ENCODE results near the gene RNASE13. TPM values are rescaled to one million over a fixed set of nuclear protein-coding genes. Genes with fewer than 3 reads are reported as not detected.

RNASE13 gene
- total RNA-seq, 2 donors from 2014 or later: not detected

GRCh38 chr14:21060614-21061346, 26.2 kb upstream of the RNASE13 start:
- no peak for DNase-seq
- ATAC-seq: peak; percentile 29
- WGBS, 2 donors: 31 to 32% methylated on average over 13 of the region's 13 CpGs
- no peaks in the 10 kb centered on the region for H3K27me3 ChIP-seq
- peaks cover 36% of the 10 kb centered on the region for H3K4me1 ChIP-seq
- H3K27ac ChIP-seq: peak overlapping the region in 3 of 4 donors; percentile 0 to 39 (median 14)
- H3K4me3 ChIP-seq: no peak overlapping the region
- no peaks in the 10 kb centered on the region for H3K9me3 ChIP-seq
- TF ChIP-seq, protein P1, sequence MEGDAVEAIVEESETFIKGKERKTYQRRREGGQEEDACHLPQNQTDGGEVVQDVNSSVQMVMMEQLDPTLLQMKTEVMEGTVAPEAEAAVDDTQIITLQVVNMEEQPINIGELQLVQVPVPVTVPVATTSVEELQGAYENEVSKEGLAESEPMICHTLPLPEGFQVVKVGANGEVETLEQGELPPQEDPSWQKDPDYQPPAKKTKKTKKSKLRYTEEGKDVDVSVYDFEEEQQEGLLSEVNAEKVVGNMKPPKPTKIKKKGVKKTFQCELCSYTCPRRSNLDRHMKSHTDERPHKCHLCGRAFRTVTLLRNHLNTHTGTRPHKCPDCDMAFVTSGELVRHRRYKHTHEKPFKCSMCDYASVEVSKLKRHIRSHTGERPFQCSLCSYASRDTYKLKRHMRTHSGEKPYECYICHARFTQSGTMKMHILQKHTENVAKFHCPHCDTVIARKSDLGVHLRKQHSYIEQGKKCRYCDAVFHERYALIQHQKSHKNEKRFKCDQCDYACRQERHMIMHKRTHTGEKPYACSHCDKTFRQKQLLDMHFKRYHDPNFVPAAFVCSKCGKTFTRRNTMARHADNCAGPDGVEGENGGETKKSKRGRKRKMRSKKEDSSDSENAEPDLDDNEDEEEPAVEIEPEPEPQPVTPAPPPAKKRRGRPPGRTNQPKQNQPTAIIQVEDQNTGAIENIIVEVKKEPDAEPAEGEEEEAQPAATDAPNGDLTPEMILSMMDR (IDR thresholded peaks at IDR 0.05): no peak
- no peak for TF ChIP-seq POLR2A (IDR thresholded peaks at IDR 0.05)
- intact Hi-C loops (cut with DNase I): no loop called here
- no peaks in the 10 kb centered on the region for H3K36me3 ChIP-seq (replicated peaks in 1 of 2; ENCODE audit: insufficient read depth in 1 of 2, low read depth in 2 of 2)

DNA sequence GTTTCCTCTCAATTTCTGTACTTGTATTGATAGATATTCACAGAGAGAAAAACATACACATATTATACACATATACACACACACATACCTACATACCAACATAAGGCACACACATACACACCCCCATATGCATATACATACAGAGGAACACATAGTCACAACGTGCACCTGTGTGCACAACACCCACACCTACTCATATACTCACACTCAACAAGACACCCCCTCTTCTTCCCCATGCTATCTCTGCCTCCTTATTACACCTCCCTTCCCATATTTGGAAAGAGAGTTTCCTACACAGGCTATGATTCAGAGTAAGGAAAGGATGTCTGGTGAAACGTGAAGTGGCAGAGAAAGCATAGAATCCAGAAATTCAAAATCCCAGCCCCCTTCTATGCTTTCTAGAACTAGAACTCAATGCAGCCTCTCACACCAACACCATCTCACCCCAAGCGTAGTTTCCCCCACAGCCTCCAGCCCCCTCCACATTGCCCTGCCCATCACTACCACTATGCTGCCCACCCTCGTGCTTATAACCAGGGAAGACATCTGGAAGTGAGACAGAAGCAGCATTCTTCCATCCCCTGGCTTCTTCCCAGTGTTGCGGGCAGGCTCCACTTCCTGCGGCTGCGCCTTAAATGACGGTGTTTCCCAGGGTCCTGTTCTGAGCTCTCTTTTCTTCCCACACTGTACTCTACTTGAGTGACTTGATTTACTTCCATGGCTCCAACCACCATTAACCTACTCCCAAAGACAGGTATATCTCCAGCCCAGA, 25.4 kb upstream of the RNASE13 start:
- no peaks in the 10 kb centered on the region for H3K27me3 ChIP-seq
- intact Hi-C loops (cut with DNase I): no loop called here
- TF ChIP-seq POLR2A (IDR thresholded peaks at IDR 0.05): no peak
- TF ChIP-seq, protein P1 (IDR thresholded peaks at IDR 0.05): no peak
- H3K9me3 ChIP-seq: no peaks in the 10 kb centered on the region
- H3K27ac ChIP-seq: no peak overlapping the region
- peaks cover 43% of the 10 kb centered on the region for H3K4me1 ChIP-seq
- H3K4me3 ChIP-seq: no peak overlapping the region
- ATAC-seq (no peak), DNase-seq (no peak)
- WGBS, 2 donors: 80 to 83% methylated on average over 8 of the region's 8 CpGs
- no peaks in the 10 kb centered on the region for H3K36me3 ChIP-seq (replicated peaks in 1 of 2; ENCODE audit: insufficient read depth in 1 of 2, low read depth in 2 of 2)

GRCh38 chr14:21058903-21059302, 24.3 kb upstream of the RNASE13 start:
- ATAC-seq (no peak), DNase-seq (no peak)
- no peaks in the 10 kb centered on the region for H3K36me3 ChIP-seq (replicated peaks in 1 of 2; ENCODE audit: insufficient read depth in 1 of 2, low read depth in 2 of 2)
- no peak overlapping the region for H3K4me3 ChIP-seq
- intact Hi-C loops (cut with DNase I): no loop called here
- H3K27me3 ChIP-seq: no peaks in the 10 kb centered on the region
- no peak for TF ChIP-seq POLR2A (IDR thresholded peaks at IDR 0.05)
- TF ChIP-seq, protein P1 (IDR thresholded peaks at IDR 0.05): no peak
- no peak overlapping the region for H3K27ac ChIP-seq
- peaks cover 53% of the 10 kb centered on the region for H3K4me1 ChIP-seq
- no peaks in the 10 kb centered on the region for H3K9me3 ChIP-seq
- WGBS, 2 donors: 91 to 92% methylated on average over 5 of the region's 5 CpGs

- H3K9me3 ChIP-seq: no peaks in the 10 kb centered on the region
- H3K27me3 ChIP-seq: no peaks in the 10 kb centered on the region
- no peak within 1 kb of the TSS for H3K4me3 ChIP-seq
- ATAC-seq (no peak), DNase-seq (no peak)
- peak within 1 kb of the TSS in 2 of 4 donors; percentile 47 to 76 for H3K27ac ChIP-seq
- TF ChIP-seq, protein P1 (IDR thresholded peaks at IDR 0.05): no peak
- TF ChIP-seq POLR2A (IDR thresholded peaks at IDR 0.05): no peak
- 70 to 75% methylated on average over 6 to 8 of the region's 8 CpGs for WGBS, 2 donors
- intact Hi-C loops (cut with DNase I): no loop called here
- H3K36me3 ChIP-seq (replicated peaks in 1 of 2; ENCODE audit: insufficient read depth in 1 of 2, low read depth in 2 of 2): no peaks in the 10 kb centered on the region
- peaks cover 54% of the 10 kb centered on the region for H3K4me1 ChIP-seq
These were observed 23.4 kb upstream of the RNASE13 start, which contains the start of gene RNASE8 for GRCh38 chr14:21057803-21058675. Gene RNASE8, plus strand, starts transcription at chr14:21057822. Its CDS starts 71 bp downstream, at chr14:21057893.

Measured in body of pancreas (tissue), 4 donors.